CD4-positive, alpha-beta memory T cell (primary cell): ENCODE data around the gene ABCC3. TPM values are rescaled to one million over a fixed set of nuclear protein-coding genes. Genes with fewer than 3 reads are reported as not detected.

Experiments used
- CTCF ChIA-PET: fragments of 350-600 bp; sonication (Branson Sonifier 250); formaldehyde crosslinking; loops from one replicate; lab custom pipeline; 2021; ENCODE audit warnings: inconsistent platforms; ENCODE audit not compliant: partially characterized antibody; lab: Charles Lee
- POLR2A ChIA-PET: fragments of 350-600 bp; sonication (Branson Sonifier 250); formaldehyde crosslinking; loops from one replicate; lab custom pipeline; 2021; ENCODE audit not compliant: partially characterized antibody; lab: Charles Lee
- DNase-seq, 5 donors: peaks; one replicate each; pipeline versions ENCODE4 v3.0.0 to v3.0.0-alpha.2; 2020 to 2022; ENCODE audit warnings: mixed read lengths in 1 of 5
- H3K27ac ChIP-seq: one replicate; pipeline ENCODE4 v1.7.0; 2013; ENCODE audit warnings: low read depth, low read length
- H3K27me3 ChIP-seq: 2 replicates; pipeline ENCODE4 v1.7.0; 2013; ENCODE audit warnings: mild to moderate bottlenecking, low read length, moderate library complexity; ENCODE audit not compliant: insufficient read depth
- H3K36me3 ChIP-seq: 2 replicates; pipeline ENCODE4 v1.7.0; 2013; ENCODE audit warnings: mild to moderate bottlenecking, low read length, moderate library complexity; ENCODE audit not compliant: insufficient read depth
- H3K4me1 ChIP-seq: 2 replicates; pipeline ENCODE4 v1.7.0; 2013; ENCODE audit warnings: mild to moderate bottlenecking, low read length, moderate library complexity; ENCODE audit not compliant: insufficient read depth
- H3K4me3 ChIP-seq, 2 donors: one replicate each; pipeline ENCODE4 v1.7.0; 2013; ENCODE audit warnings: low read length in 2 of 2, mild to moderate bottlenecking in 1 of 2
- H3K9me3 ChIP-seq, 2 donors: one replicate each; pipeline ENCODE4 v1.7.0; 2013; ENCODE audit warnings: low read length in 2 of 2, control low read depth in 1 of 2; ENCODE audit not compliant: control insufficient read depth in 1 of 2
- H3K27ac Mint-ChIP-seq, 7 donors: one replicate each; pipeline ENCODE4 v1.8.0; 2020 to 2021; ENCODE audit warnings: mixed read lengths in 7 of 7, mild to moderate bottlenecking in 6 of 7, inconsistent platforms in 3 of 7, moderate library complexity in 3 of 7
- H3K27me3 Mint-ChIP-seq, 2 donors: one replicate each; pipeline ENCODE4 v1.8.0; 2020 to 2021; ENCODE audit warnings: mixed read lengths in 2 of 2
- H3K36me3 Mint-ChIP-seq, 2 donors: one replicate each; pipeline ENCODE4 v1.8.0; 2020 to 2021; ENCODE audit warnings: mixed read lengths in 2 of 2, inconsistent platforms in 1 of 2, mild to moderate bottlenecking in 1 of 2
- H3K4me1 Mint-ChIP-seq, 4 donors: one replicate each; pipeline ENCODE4 v1.8.0; 2020 to 2021; ENCODE audit warnings: mixed read lengths in 4 of 4, mild to moderate bottlenecking in 1 of 4
- H3K4me3 Mint-ChIP-seq, 8 donors: one replicate each; pipeline ENCODE4 v1.8.0; 2020 to 2021; ENCODE audit warnings: mixed read lengths in 8 of 8, mild to moderate bottlenecking in 7 of 8, moderate library complexity in 6 of 8, inconsistent platforms in 3 of 8
- H3K9me3 Mint-ChIP-seq, 8 donors: one replicate each; pipeline ENCODE4 v1.8.0; 2020 to 2021; ENCODE audit warnings: mixed read lengths in 8 of 8, mild to moderate bottlenecking in 5 of 8, inconsistent platforms in 3 of 8, moderate library complexity in 1 of 8
- intact Hi-C: fragments of 100-400 bp; cut with micrococcal nuclease; formaldehyde crosslinking; loops from one replicate; pipeline ENCODE4 v1.15.1; 2023
- polyA plus RNA-seq, 2 donors: library from polyadenylated mRNA; unstranded; fragments of 300-500 nt; fragmentation: Illumina TruSeq; gene quantifications; one replicate each; pipeline ENCODE4 v1.2.3, GENCODE V29; 2021
- total RNA-seq, 2 experiments: library from RNA; stranded (reverse); gene quantifications; one replicate each; pipeline ENCODE4 v1.2.3, GENCODE V29; 2021

Gene ABCC3
- total and polyA plus RNA-seq, 4 experiments from 2014 or later = 0.86 to 1.6 TPM; not detected in 2

GRCh38 chr17:50672071-50672470 is 37.4 kb downstream of the ABCC3 start:
- no peak overlapping the region for H3K4me3 ChIP-seq
- no peaks in the 10 kb centered on the region for H3K9me3 Mint-ChIP-seq
- H3K27me3 ChIP-seq = no peaks in the 10 kb centered on the region
- no peaks in the 10 kb centered on the region for H3K4me1 ChIP-seq
- intact Hi-C loops = no loop called here
- no peaks in the 10 kb centered on the region for H3K36me3 ChIP-seq
- H3K27ac Mint-ChIP-seq = no peak overlapping the region
- H3K4me3 Mint-ChIP-seq = no peak overlapping the region
- peaks cover 0 to 3% (median under 1%) of the 10 kb centered on the region in 4 donors for H3K4me1 Mint-ChIP-seq
- no peak overlapping the region for H3K27ac ChIP-seq
- POLR2A ChIA-PET = no interaction called here
- CTCF ChIA-PET = no interaction called here
- no peaks in the 10 kb centered on the region for H3K36me3 Mint-ChIP-seq
- no peaks in the 10 kb centered on the region for H3K27me3 Mint-ChIP-seq
- no peak for DNase-seq
- no peaks in the 10 kb centered on the region for H3K9me3 ChIP-seq

DNA sequence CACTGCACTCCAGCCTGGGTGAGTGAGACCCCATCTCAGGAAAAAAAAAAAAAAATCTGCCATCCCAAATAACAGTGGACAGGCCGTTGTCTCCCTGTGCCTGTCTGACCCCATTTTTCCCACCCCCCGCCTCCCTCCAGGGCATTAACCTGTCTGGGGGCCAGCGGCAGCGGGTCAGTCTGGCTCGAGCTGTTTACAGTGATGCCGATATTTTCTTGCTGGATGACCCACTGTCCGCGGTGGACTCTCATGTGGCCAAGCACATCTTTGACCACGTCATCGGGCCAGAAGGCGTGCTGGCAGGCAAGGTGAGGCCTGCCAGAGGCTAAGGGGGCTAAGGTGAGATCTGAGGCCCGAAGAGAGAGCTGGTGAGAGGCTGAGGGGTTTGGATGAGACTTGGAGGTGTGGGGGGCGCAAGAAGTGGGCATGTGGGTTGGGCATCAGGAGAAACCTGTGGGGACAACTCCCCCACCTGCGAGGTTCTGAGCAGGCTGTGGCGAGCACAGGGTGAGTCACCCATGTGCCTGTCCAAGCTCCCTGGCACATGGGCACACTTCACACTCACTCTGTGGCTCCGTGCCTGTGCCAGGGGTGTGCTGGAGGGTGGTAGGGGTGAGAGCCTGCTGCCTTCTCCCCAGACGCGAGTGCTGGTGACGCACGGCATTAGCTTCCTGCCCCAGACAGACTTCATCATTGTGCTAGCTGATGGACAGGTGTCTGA is 38.3 kb downstream of the ABCC3 start:
- H3K36me3 Mint-ChIP-seq = no peaks in the 10 kb centered on the region
- no peak overlapping the region for H3K4me3 Mint-ChIP-seq
- peaks cover 0 to 1% (median 0%) of the 10 kb centered on the region in 4 donors for H3K4me1 Mint-ChIP-seq
- intact Hi-C loops = no loop called here
- POLR2A ChIA-PET = no interaction called here
- DNase-seq = no peak
- H3K27ac Mint-ChIP-seq = no peak overlapping the region
- Histone ChIP-seq H3K27me3 (no peaks in the 10 kb centered on the region), H3K4me1 (no peaks in the 10 kb centered on the region), H3K36me3 (no peaks in the 10 kb centered on the region), H3K4me3 (no peak overlapping the region), H3K27ac (no peak overlapping the region), H3K9me3 (no peaks in the 10 kb centered on the region)
- no peaks in the 10 kb centered on the region for H3K9me3 Mint-ChIP-seq
- CTCF ChIA-PET = interaction anchor here (0.6 kb wide), 1 partner anchor 32 kb away, joined by 3 read pairs; no protein-coding TSS in a partner anchor
- no peaks in the 10 kb centered on the region for H3K27me3 Mint-ChIP-seq

- no peaks in the 10 kb centered on the region for H3K27me3 ChIP-seq
- H3K4me1 ChIP-seq = no peaks in the 10 kb centered on the region
- Mint-ChIP-seq H3K4me3 (no peak overlapping the region), H3K27ac (no peak overlapping the region), H3K36me3 (no peaks in the 10 kb centered on the region), H3K4me1 (no peaks in the 10 kb centered on the region), H3K9me3 (no peaks in the 10 kb centered on the region), H3K27me3 (peaks cover 0 to 6% of the 10 kb centered on the region in 2 donors)
- H3K9me3 ChIP-seq = no peaks in the 10 kb centered on the region
- H3K27ac ChIP-seq = no peak overlapping the region
- no peak for DNase-seq
- CTCF ChIA-PET = no interaction called here
- POLR2A ChIA-PET = no interaction called here
- H3K36me3 ChIP-seq = no peaks in the 10 kb centered on the region
- intact Hi-C loops = no loop called here
- no peak overlapping the region for H3K4me3 ChIP-seq
These were observed 40.5 kb downstream of the ABCC3 start for GRCh38 chr17:50675190-50675589.

DNA sequence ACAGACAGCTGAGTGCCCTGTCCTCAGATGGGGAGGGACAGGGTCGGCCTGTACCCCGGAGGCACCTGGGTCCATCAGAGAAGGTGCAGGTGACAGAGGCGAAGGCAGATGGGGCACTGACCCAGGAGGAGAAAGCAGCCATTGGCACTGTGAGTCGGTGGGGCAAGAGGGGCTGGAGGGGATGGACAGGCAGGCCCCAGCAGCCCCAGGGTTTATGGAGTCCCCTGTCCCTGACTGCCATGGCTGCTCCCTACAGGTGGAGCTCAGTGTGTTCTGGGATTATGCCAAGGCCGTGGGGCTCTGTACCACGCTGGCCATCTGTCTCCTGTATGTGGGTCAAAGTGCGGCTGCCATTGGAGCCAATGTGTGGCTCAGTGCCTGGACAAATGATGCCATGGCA is 40.9 kb downstream of the ABCC3 start:
- POLR2A ChIA-PET = no interaction called here
- CTCF ChIA-PET = no interaction called here
- Mint-ChIP-seq H3K27me3 (peaks cover 2 to 9% of the 10 kb centered on the region in 2 donors), H3K27ac (no peak overlapping the region), H3K9me3 (no peaks in the 10 kb centered on the region), H3K4me3 (no peak overlapping the region), H3K36me3 (no peaks in the 10 kb centered on the region), H3K4me1 (no peaks in the 10 kb centered on the region)
- no peaks in the 10 kb centered on the region for H3K9me3 ChIP-seq
- H3K4me1 ChIP-seq = no peaks in the 10 kb centered on the region
- no peaks in the 10 kb centered on the region for H3K27me3 ChIP-seq
- no peak overlapping the region for H3K4me3 ChIP-seq
- no peaks in the 10 kb centered on the region for H3K36me3 ChIP-seq
- no peak overlapping the region for H3K27ac ChIP-seq
- no peak for DNase-seq
- intact Hi-C loops = no loop called here

DNA sequence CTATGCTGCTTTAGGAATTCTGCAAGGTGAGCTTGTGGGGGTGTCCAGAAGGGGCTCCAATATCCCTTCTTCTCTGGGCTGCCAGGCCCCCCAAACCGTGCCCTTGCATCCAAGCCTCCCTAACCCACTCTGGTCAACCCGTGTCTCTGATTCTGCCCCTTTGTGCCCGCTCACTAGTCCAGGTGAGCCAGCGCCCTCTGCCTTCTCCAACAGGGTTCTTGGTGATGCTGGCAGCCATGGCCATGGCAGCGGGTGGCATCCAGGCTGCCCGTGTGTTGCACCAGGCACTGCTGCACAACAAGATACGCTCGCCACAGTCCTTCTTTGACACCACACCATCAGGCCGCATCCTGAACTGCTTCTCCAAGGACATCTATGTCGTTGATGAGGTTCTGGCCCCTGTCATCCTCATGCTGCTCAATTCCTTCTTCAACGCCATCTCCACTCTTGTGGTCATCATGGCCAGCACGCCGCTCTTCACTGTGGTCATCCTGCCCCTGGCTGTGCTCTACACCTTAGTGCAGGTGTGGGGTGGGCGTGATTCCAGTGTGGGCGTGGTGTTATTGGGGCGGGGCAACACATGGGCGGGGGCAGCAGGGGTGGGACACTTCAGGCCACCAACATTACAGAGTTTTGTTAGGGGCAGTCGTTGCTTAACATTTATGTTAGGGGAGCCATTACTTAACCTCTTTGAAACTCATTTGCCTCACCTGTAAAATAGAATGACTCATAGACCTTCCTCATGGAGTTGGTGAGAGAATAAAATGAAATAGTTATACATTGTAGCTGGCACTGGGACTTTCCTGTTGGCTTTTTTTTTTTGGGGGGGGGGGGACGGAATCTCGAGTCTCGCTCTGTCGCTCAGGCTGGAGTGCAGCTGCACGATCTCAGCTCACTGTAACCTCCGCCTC is 41.6 kb downstream of the ABCC3 start:
- CTCF ChIA-PET = no interaction called here
- Mint-ChIP-seq H3K36me3 (no peaks in the 10 kb centered on the region), H3K9me3 (no peaks in the 10 kb centered on the region), H3K27ac (no peak overlapping the region), H3K4me1 (peaks cover 0 to 4% (median 3%) of the 10 kb centered on the region in 4 donors), H3K27me3 (peaks cover 4 to 11% of the 10 kb centered on the region in 2 donors), H3K4me3 (no peak overlapping the region)
- Histone ChIP-seq H3K27me3 (no peaks in the 10 kb centered on the region), H3K4me3 (no peak overlapping the region), H3K27ac (no peak overlapping the region), H3K36me3 (no peaks in the 10 kb centered on the region), H3K4me1 (no peaks in the 10 kb centered on the region), H3K9me3 (no peaks in the 10 kb centered on the region)
- DNase-seq = no peak
- POLR2A ChIA-PET = no interaction called here
- intact Hi-C loops = no loop called here

DNA sequence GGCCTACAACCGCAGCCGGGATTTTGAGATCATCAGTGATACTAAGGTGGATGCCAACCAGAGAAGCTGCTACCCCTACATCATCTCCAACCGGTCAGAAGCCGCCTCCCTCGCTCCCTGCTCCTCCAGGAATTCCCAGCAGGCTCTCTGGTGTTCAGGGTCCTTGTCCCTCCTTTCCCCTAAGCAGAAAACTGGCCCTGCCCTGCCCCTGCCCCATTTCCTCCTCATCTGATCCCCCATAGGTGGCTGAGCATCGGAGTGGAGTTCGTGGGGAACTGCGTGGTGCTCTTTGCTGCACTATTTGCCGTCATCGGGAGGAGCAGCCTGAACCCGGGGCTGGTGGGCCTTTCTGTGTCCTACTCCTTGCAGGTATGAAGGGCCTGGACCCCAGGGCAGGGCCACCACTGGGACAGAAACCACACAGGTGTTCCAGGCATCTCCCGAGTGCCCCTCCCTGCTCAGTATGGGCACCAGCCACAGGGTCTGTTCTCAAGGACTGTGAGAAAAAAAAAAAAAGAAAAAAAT is 43.2 kb downstream of the ABCC3 start:
- H3K27me3 Mint-ChIP-seq = peaks cover 7 to 13% of the 10 kb centered on the region in 2 donors
- no peak overlapping the region for H3K27ac ChIP-seq
- H3K4me1 ChIP-seq = no peaks in the 10 kb centered on the region
- POLR2A ChIA-PET = no interaction called here
- H3K27ac Mint-ChIP-seq = no peak overlapping the region
- no peak overlapping the region for H3K4me3 Mint-ChIP-seq
- intact Hi-C loops = no loop called here
- no peaks in the 10 kb centered on the region for H3K9me3 ChIP-seq
- no peaks in the 10 kb centered on the region for H3K36me3 ChIP-seq
- CTCF ChIA-PET = no interaction called here
- peaks cover 0 to 2% (median 0%) of the 10 kb centered on the region in 8 donors for H3K9me3 Mint-ChIP-seq
- H3K4me1 Mint-ChIP-seq = peaks cover 0 to 9% (median 6%) of the 10 kb centered on the region in 4 donors
- no peak for DNase-seq
- H3K36me3 Mint-ChIP-seq = no peaks in the 10 kb centered on the region
- no peaks in the 10 kb centered on the region for H3K27me3 ChIP-seq
- H3K4me3 ChIP-seq = no peak overlapping the region

DNA sequence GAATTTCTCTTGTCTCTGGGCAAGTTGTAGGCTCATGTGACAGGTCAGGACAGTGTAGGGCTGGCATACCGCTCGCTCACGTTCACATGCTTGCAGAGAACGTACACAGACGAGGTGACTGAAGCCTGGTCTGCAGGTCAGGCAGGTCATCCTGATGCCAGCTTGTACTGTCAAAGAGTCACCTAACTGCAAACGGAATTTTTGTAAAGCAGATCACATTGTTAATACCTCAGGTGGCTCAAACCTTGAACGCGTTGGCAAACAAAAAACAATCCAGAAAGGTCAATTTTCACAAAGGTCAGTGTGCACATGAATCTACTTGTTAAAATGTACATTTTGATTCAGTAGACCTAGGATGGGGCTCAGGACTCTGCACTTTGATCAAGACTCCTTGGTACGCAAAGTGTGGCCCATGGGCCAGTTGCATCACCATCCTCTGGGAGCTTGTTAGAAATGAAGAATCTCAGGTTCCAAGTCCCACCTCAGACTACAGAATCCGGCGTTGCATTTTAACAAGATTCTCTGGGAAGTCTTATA is 44.4 kb downstream of the ABCC3 start:
- intact Hi-C loops = no loop called here
- ChIA-PET POLR2A (no interaction called here), CTCF (no interaction called here)
- H3K27me3 Mint-ChIP-seq = peaks cover 7 to 13% of the 10 kb centered on the region in 2 donors
- no peak overlapping the region for H3K27ac ChIP-seq
- no peaks in the 10 kb centered on the region for H3K4me1 ChIP-seq
- H3K27ac Mint-ChIP-seq = no peak overlapping the region
- peaks cover 0 to 9% (median 6%) of the 10 kb centered on the region in 4 donors for H3K4me1 Mint-ChIP-seq
- H3K36me3 Mint-ChIP-seq = no peaks in the 10 kb centered on the region
- no peak overlapping the region for H3K4me3 Mint-ChIP-seq
- DNase-seq = no peak
- peaks cover 0 to 2% (median 0%) of the 10 kb centered on the region in 8 donors for H3K9me3 Mint-ChIP-seq
- no peaks in the 10 kb centered on the region for H3K27me3 ChIP-seq
- H3K9me3 ChIP-seq = no peaks in the 10 kb centered on the region
- no peaks in the 10 kb centered on the region for H3K36me3 ChIP-seq
- H3K4me3 ChIP-seq = no peak overlapping the region
